Esophagus squamous epithelium (tissue), 4 donors: ENCODE results near the gene MKNK1.

Source experiments
- POLR2A ChIP-seq, 4 donors: fragments of 450-650 bp; IDR thresholded peaks; one replicate each; pipeline ENCODE4 v1.6.1; 2017; ENCODE audit warnings: antibody characterized with exemption in 4 of 4, mild to moderate bottlenecking in 4 of 4, moderate library complexity in 3 of 4
- TF ChIP-seq, protein P1 (sequence below), 6 experiments: fragments of 450-650 bp in 4 of 6; fragments of 200-600 bp in 2 of 6; sonication (generic) in 2 of 6; IDR thresholded peaks; one replicate each; pipeline ENCODE4 v1.5.1; 2016 to 2019; ENCODE audit warnings: antibody characterized with exemption in 6 of 6, mild to moderate bottlenecking in 4 of 6, moderate library complexity in 4 of 6

DNA sequence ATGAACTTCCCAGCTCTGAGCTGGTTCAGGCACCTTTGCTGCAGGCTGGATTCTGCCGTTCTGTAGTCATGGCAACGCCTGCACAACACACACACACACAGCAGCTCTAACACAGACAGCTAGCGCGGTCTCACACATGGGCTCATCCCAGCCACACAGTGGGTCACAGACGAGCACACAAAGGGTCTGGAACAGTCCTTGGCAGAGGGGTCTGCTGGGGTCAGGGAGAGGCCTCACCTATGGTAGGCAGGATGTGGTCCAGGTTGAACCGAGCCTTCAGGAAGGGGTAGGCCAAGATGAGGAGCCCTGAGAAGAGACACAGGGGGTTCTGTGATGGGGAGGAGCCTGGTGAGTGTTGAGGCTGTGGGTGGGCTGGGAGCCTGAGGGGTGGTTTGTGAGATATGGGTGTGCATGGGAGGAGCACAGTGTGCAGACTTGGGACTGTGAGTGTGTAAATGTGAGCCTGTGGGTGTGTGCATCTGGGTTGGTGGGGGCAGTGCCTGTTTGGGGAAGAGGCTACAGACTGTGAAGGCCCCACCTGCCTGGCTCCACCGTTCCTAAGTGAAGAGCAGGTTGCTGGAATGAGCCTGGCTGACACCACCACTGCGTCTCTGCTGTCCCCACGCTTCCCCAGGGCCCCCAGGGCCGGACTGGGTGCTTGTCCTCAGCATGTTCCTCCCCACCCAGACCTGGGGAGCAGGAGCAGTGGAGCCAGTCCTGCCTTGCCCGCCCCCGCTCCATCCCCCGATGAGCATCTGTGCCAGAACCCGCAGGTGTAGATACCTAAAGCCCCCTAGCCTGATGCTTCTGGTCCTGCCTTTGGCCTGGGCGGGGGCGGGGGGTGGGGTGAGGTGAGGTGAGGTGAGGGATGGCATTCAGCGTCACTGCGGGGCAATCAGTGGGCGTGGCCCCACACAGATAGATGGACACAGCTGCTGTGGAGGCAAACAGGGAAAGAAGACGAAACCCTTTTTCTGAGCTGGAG lies 54.1 kb downstream of the MKNK1 start:
- TF ChIP-seq, protein P1, sequence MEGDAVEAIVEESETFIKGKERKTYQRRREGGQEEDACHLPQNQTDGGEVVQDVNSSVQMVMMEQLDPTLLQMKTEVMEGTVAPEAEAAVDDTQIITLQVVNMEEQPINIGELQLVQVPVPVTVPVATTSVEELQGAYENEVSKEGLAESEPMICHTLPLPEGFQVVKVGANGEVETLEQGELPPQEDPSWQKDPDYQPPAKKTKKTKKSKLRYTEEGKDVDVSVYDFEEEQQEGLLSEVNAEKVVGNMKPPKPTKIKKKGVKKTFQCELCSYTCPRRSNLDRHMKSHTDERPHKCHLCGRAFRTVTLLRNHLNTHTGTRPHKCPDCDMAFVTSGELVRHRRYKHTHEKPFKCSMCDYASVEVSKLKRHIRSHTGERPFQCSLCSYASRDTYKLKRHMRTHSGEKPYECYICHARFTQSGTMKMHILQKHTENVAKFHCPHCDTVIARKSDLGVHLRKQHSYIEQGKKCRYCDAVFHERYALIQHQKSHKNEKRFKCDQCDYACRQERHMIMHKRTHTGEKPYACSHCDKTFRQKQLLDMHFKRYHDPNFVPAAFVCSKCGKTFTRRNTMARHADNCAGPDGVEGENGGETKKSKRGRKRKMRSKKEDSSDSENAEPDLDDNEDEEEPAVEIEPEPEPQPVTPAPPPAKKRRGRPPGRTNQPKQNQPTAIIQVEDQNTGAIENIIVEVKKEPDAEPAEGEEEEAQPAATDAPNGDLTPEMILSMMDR (IDR thresholded peaks at IDR 0.05) = no peak
- TF ChIP-seq POLR2A (IDR thresholded peaks at IDR 0.05) = no peak
